Esophagus muscularis mucosa (tissue), 4 donors: ENCODE data around the gene BICC1.

ENCODE experiments used
- CTCF ChIP-seq, 3 experiments: fragments of 200-600 bp in 2 of 3; fragments of 450-650 bp in 1 of 3; sonication (generic) in 2 of 3; IDR thresholded peaks; one replicate each; pipeline ENCODE4 v1.5.1; 2017 to 2019; ENCODE audit warnings: antibody characterized with exemption in 3 of 3, mild to moderate bottlenecking in 2 of 3, moderate library complexity in 1 of 3
- EP300 ChIP-seq: sonication (generic); formaldehyde crosslinking; IDR thresholded peaks from one replicate; pipeline ENCODE4 v1.6.1; 2017; ENCODE audit warnings: antibody characterized with exemption
- POLR2A ChIP-seq: fragments of 450-650 bp; IDR thresholded peaks from one replicate; pipeline ENCODE4 v1.6.1; 2017; ENCODE audit warnings: antibody characterized with exemption, moderate library complexity, mild to moderate bottlenecking, low read depth
- POLR2AphosphoS5 ChIP-seq, 2 donors: sonication (generic); formaldehyde crosslinking; IDR thresholded peaks; one replicate each; pipeline ENCODE4 v1.6.1; 2017; ENCODE audit warnings: antibody characterized with exemption in 2 of 2

- no peak for TF ChIP-seq CTCF (IDR thresholded peaks at IDR 0.05)
- no peak for TF ChIP-seq POLR2A
- no peak for TF ChIP-seq POLR2AphosphoS5 (IDR thresholded peaks at IDR 0.05)
- TF ChIP-seq EP300 = no peak
Measured at GRCh38 chr10:58642916-58643428, 130.3 kb downstream of the BICC1 start.
